ENCODE measurements around the gene GTSF1L.
"Not testable (repeated sequence)": the region's sequence is repeated elsewhere in the genome, so short reads cannot be mapped to it uniquely, and the experiment has no call there.

GTSF1L gene

DNA sequence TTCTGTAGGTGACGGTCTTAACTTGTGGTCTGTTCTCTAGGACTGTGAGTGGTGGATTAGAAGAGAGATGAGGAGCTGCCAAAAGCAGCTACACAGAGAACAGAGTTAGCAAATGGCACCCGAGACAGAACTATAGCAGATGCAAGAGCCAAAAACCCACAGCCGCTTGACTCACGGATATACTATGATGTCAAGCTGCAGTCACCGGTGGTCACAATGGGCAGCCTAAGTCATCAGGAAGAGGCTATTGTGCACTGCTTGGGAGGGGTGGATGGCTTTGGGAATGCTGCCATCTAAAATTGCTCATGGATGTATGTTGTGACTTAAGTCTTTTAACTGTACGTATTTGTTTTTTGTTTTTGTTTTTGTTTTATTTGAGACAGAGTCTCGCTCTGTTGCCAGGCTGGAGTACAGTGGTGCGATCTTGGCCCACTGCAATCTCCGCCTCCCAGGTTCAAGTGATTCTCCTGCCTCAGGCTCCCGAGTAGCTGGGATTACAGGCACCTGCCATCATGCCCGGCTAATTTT is at the start of gene GTSF1L:
Gene GTSF1L, minus strand, starts transcription at position 192 of the 528 bp plus-strand sequence. CDS start 308 bp downstream, outside the sequence.
- DNase-seq: no peak

DNA sequence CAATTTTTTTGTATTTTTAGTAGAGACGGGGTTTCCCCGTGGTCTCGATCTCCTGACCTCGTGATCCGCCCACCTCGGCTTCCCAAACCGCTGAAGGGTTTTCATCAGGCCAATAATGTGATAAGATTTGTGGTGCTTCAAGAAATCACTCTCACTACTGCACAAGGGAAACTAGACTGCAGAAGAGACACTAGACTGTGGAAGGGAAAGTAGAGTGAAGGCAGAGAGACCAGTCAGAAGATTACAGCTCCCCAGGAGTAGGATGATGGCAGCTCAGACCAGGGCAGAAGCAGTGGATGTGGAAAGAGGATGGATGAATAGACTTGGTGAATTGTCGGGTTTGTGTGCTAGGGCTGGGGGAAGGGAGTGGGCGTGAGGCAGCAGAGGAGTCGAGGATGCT is 48.0 kb upstream of the GTSF1L start:
- DNase-seq: no peak

DNA sequence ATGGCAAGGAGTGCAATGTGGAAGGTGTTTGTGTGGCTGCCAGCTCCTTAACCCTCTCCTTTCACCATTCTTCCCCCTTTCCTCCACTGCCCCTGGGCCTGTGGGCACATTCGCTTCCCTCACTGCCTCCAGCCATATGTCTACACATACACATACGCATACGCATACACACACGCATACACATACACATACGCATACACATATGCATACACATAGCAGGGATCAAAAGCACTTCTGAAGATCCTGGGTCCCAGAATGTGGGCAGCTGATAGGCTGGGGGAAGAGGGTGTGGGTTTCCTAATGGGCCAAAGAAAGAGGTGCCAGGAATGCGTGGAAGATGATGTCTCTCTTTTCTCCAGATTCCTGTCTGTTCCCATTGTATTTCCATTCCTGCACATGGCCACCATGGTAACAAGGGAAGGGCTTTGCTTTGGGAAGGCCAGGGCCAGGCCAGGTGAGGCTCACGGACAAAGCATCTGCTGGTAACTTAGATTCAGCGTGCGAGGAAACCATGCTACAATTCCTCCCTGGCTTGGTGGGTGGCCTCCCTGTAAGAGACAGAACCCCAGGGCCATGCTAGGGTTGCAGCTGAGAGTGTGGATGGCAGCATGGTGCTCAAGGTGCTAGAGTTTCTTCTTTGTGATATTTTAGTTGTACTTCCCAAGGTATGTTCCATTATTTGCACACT is 44.8 kb upstream of the GTSF1L start:
- DNase-seq: no peak

DNA sequence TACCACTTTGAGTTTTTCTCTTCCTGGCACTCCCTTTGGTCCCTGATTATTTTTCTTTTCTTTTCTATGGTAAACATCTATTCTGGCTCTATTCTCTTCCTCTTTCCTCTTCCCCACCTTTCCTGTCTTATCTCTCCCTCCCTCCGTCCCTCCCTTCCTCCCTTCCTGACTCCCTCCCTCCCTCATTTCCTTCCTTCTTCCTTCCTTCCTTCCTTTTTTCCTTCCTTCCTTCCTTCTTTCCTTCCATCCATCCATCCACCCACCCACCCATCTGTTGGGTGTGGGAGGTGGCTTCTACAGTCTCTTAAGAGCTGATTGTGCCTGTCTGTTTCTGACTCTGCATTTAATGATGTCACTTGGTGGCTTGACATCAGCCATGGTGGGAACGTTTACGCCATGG is 43.5 kb upstream of the GTSF1L start:
- DNase-seq: no peak

DNA sequence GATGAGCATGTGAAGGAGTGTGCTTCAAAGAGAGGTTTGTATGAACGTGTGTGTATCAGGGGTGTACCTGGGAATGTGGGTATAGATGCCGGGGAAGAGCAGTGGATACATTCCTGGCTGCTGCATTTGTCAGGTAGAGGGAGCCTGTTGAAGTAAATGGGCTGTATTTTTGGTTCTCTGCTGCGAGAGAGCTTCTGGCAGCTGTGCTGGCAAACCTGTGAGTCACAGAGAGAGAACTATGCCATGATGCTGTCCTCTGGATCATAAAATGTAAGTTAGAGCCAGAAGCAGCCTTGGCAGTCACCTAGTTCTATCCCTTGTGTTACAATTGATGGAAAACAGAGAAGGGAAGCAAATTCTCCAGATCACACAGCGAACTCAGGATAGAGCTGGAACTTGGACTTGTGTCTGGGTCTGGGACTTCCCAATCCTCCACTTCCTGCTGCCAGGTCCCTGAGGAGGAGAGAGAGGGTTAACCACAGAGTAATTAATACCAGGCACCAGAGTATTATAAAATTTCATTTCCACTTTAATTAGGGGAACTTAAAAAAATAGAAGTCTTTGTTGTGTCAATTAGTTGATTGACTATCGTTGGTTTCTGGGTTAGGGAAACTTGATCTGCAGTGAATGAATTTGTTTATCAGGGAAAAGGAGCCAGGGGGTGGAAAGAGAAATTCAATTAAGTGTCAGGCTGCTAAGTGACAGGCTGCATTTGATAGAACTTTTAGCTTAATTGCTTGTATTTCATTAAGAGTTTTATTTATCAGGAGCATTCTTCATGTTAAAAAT is 41.1 kb upstream of the GTSF1L start:
- no peak for DNase-seq

DNA sequence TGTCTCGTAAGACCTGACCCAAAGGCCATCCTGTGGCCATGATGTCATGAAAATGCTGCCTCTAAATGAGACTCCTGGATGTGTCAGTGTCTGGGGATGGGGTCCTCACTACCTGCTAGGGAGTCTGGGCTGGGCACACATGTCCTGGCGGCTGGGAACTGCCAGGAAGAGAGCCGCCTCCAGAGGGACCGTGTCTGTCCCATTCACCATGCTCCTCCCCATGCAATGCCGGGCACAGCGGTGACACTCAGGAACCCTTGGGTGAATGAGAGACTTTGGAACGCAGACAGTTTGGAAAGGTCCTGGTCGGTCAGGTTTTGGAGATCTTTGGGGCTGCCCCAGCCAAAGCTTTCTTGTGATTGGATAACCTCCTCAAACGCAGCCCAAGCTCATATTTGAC is 40.1 kb upstream of the GTSF1L start:
- DNase-seq: no peak

DNA sequence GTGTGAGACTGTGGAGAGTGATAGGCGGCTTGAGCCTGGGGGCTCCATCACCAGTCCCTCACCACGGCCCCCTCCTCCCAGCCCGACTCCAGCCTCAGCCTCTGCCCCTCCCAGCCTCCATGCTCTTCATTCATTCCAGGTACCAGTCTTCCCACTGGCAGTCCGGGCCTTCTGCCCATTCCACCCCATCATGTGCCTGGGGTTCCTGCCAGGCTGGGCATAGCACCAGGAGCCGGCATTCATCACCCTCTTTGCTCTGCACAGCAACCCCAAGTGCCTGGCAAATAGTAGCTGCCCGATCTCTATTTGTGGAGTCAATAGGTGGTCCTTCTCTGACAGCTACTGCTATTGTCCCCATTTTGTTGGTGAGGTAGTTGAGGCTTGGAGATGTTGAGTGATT is 39.6 kb upstream of the GTSF1L start:
- no peak for DNase-seq

DNA sequence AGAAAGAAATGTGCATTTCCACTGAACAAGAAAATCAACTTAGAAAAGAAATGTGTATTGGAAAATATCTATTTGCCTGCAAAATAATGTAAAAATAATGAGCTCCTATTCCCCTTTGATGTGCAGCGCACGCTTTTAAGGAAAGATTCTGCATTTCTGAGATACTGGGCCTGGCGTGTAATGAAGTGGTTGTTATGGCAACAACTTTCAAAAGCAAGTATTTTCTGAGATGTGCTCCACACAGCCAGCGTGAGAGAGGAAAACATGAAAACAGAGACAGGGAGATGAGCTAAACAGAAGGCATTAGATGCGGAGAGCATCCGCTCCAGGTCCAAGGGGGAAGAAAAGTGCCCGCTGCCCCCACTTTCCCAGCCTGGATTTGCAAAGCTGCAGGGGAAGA is 39.1 kb upstream of the GTSF1L start:
- DNase-seq: no peak

DNA sequence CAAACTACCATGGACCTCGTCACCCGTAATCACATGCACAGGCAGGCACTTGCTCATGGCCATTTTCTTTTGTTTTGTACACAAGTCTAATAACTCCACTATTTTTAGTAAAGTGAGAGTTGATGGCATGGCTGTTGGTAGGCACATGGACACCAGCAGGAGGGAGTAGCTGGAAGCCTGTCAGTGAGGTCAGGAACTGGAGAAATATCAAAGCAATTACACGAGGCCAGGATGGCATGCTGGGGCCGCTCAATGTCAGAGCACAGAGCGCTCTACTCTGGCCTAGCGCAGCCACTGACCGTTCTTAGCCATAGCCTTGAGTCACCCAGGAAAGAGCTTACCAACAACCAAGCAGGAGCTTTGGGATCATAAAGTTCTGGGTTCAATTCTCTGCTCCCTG is 36.1 kb upstream of the GTSF1L start:
- DNase-seq: no peak

DNA sequence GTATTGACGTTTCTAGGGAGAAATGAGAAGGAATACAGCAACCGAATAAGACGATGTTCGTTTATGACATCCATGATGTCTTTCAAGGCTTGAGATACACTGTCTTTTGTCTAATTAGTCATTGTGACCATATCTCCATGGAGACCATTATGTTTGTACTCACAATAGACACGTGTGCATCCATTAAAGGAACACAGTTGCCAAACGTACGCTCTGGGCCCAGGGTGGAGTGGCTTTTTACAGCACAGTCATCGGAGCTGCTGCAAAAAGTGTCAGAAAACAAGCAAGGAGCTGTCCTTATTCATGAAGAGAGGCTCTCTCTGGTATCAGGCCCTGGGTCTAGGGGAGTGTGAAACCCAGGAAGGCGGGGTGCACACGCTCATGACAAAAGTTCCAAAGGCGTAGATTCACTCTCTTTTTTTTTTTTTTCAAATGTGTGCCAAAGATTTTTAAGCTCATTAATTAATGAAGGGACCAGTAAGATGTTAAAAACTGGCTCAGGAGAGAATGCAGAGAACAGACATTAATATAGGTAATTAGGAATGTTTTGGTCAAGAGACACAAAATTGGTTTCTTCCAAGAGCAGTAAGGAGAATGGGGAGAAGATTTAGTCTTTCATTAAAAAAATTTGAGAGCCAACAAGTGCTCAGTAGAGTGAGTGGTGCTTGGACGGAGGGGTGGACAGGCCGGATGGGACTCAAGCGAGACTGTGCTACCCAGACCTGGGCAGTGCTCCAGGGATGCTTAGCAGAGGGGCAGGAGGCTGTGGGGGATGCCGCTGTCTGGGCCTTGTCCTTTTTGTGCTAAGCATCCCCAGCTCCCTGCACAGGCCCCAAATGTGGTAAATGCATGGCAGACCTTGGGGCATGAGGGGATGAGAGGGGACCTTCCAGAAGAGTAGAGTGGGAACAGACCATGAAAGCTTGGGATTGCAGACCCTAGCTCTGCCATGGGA is 34.9 kb upstream of the GTSF1L start:
- DNase-seq: no peak

DNA sequence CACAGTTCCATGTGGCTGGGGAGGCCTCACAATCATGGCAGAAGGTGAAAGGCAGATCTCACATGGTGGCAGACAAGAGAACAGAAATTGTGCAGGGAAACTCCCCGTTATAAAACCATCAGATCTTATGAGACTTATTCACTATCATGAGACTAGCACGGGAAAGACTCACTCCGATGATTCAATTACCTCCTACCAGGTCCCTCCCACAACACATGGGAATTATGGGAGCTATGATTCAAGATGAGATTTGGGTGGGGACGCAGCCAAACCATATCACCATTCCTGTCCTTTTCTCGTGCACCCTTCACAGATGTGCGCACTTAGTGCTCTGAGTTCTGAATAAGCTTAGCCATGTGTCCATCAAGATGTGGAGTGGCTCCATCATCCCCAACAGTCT is 31.1 kb upstream of the GTSF1L start:
- not testable (repeated sequence) for DNase-seq

DNA sequence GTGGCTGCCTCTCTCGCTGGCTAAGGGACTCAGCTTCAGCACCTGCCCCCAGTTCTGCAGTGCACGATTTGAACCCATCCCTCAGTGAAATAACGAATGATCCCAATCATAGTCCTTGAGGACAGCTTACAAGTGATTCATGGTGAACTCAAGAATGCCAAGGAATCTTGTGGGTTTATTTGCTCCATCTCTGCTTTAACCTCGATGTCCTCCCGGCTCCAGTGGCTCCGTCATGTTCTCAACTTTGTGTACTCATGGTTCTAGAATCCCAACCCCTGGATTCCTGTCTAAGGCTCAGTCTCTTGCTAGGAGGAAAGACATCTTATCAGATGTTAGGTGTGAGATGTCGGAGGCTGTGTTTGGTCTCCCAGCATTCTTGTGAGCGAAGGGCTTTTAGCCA is 29.0 kb upstream of the GTSF1L start:
- no peak for DNase-seq

DNA sequence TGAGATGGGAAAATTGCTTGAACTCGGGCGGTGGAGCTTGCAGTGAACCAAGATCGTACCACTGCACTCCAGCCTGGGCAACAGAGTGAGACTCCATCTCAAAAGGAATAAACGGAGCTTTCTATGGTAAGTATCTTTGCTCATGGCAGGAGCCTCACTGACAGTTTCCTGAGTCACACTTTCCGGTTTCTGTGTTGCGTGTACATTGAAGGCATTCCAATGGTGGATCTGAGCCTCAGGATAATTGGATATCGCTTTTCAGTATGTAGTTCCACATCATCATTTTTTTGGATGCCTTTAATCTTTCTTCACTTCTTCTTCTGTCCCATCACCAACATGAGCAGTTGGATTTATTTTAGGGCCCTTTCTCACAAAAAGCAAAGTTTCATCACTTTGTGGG is 28.6 kb upstream of the GTSF1L start:
- DNase-seq: no peak

DNA sequence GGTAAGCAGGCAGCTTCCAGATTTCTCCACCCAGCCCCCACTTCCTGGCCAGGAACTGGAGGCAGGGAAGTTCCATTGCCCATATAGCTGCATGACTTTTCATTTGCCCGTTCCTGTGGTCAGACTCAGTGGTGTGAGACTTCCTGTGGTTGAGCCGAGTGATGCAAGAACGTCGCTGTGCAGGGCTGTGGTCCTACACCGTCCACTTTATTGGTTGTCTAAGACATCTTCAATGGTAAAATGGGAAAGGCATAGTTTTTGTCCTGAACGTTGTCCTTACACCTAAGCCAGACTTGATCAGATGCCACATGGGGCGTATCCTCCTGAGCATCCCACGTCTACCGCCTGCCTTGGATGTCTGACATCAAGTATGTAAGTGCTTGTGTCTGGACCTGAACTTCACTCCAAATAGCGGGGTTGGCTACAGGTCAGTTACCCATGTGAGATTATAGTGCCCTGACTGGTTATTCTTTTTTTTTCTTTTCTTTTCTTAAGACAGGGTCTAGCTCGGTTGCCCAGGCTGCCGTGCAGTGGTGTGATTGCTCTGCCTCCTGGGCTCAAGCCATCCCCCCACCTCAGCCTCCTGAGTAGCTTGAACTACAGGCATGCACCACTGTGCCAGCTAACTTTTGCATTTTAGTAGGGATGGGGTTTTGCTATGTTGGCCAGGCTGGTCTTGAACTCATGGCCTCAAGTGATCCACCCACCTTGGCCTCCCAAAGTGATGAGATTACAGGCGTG is 25.9 kb upstream of the GTSF1L start:
- no peak for DNase-seq

DNA sequence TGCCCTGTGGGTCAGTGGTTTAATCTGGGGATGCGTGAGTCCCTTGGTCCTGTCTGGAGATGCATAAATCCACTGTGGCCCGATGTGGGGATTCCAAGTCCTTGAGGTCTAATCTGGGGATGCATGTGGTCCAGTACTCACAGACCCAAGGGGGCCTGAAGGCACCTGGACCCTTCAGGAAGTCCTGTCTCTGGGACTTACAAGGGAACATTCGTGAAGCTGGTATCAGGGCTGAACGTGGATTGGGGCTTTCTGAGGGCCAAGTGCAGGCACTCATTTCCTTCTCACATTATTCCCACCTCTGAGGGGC is 25.2 kb upstream of the GTSF1L start:
- DNase-seq: no peak

DNA sequence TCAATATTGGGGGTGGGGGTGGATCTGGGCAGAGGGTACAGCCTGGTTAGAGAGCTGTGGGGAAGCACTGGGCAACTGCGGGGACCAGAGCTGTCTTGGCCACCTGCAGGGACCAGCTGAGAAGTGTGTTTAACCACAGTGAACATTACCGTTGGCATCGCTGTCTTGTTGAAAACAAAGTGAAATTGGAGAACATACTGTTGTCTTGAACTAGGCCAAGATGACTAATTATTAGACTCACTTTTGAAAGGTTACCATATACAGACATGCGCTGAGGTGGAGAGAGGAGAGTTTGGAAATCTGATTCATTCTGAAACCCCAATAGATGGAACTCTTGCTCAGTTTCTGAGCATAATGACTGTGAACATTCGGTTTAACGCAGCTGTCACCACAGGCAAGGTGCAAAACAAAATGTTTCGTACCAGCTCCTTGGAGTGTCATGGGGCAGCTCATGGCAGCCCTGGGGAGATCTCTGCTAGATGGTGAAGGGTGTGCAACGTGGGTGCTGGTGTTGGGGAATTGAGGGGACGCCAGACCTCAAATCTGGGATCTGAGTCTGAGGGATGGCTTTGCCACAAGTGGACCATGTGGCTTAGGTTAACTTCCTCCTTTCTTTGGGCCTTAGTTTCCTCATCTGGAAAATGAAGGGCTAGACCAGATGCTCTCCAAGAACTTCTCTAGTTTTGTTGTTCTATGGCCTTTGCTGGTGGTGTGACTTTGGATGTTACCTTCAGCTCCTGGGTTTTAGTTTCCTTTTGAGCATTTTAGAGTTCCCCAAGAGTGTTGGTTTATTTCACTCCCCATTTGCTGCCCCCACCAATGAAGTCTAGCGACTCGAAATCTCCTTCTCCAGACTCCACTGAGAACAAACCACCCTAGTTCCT is 24.6 kb upstream of the GTSF1L start:
- peak; percentile 9 for DNase-seq

DNA sequence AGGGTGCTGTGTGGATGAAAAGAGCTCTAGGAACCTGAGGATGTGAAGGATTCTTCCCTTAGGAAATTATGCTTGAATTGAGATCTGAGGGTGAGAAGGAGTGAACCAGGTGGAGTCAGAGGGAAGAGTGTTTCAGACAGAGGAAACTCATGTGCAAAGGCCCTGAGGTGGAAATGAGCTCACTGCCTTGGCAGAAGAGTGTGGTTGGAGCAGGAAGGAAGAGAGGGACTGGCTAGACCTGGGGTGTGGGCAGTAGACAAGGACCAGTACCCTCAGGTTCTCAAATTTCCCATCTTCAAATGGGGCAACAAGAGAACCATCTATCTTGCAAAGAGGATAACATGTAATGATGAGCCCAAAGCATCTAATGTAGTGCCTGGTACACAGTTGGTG is 24.0 kb upstream of the GTSF1L start:
- DNase-seq: no peak

DNA sequence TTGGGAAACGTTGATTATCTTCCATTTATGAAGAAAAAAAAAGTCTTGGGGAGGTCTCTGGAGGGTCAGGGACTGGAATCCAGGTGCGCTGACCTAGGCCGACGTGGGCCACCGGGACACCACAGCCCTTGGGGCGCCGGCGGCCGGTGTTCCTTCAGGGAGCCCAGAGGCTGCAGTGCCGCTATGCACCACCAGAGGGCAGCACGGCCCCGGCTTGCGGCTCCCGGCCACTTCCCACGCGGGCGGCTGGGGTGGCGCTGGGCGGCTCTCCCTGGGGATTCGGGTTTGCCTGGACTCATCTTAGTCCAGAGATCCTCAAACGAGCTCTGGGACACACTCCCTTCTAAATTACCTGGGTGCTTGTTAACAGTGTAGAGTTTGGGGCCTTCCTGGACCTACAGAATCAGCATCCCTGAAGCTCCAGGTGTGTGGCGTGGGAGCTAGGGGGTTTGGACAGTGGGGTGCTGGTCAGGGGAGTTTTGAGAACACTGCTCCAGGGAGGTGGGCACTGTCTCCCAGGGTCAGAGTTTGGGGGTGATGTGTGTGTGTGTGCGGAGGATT is 23.0 kb upstream of the GTSF1L start:
- DNase-seq: peak; percentile 85

DNA sequence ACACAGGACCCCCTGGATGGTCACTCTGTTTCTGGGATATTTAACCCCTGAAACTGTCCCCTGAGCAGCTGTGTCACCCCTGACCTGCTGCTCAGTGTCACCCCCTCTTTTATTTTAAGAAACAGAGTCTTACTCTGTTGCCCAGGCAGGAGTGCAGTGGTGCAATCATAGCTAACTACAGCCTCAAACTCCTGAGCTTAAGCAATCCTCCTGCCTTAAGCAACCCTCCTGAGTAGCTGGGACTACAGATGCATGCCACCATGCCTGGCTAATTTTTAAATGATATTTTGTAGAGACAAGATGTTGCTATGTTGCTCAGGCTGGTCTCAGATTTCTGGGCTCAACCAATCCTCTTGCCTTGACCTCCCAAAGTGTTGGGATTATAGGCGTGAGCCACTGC is 21.5 kb upstream of the GTSF1L start:
- no peak for DNase-seq

DNA sequence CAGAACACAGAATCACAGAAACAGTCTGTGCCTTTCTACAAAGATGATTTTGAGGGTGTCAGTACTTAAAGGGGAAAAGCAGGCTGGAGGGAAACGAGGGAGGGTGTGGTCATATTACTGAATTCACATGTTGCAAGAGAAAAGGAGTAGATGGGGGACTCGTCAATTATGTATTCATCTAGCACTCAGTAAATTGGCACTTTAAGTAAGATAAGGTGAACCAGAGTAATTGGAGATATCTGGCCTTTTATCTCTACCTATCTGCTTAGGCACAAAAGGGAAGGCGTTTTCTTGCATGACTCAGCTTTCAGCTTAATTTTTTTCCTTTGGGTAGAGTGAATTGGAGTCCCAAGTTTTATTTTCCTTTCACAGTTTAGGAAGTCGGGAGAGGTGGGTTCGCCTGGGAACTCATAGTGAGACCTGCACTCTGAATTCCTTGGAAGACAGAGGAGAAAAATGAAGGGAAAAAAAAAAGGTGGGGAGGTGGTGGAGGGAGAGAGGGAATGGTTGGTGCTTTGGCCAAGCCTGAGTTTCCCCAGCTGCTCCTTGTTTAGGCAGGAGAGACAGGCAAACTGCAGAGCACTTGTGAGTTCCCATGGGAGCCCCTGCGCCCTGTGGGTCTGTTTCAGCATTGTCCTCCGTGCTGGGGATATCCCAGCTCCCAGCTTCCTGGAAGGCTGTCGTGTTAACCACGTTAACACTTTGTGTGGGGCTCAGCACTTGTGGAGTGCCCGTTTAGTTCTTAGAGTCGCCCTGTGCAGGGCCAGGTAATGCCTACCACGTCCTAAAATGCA is 19.7 kb upstream of the GTSF1L start:
- DNase-seq: no peak
